Sigmoid colon (tissue), 7 donors: ENCODE results near the gene LNX2. TPM values are rescaled to one million over a fixed set of nuclear protein-coding genes. Genes with fewer than 3 reads are reported as not detected.

Experiments
- DNase-seq: peaks from one replicate; pipeline ENCODE4 v3.0.0-alpha.2; 2019
- H3K27ac ChIP-seq, 4 donors: fragments of 200-600 bp; sonication (generic); one replicate each; pipeline ENCODE4 v1.5.1; 2016 to 2019; ENCODE audit warnings: mild to moderate bottlenecking in 1 of 4
- H3K27me3 ChIP-seq, 3 donors: fragments of 200-600 bp; sonication (generic); one replicate each; pipeline ENCODE4 v1.5.1; 2019; ENCODE audit warnings: mild to moderate bottlenecking in 1 of 3
- H3K36me3 ChIP-seq, 4 donors: fragments of 200-600 bp; sonication (generic); one replicate each; pipeline ENCODE4 v1.5.1; 2016 to 2019
- H3K4me1 ChIP-seq, 4 donors: fragments of 200-600 bp; sonication (generic); one replicate each; pipeline ENCODE4 v1.5.1; 2017 to 2019
- H3K4me3 ChIP-seq, 4 donors: fragments of 200-600 bp; sonication (generic); one replicate each; pipeline ENCODE4 v1.5.1; 2017 to 2019; ENCODE audit warnings: mild to moderate bottlenecking in 2 of 4, moderate library complexity in 1 of 4
- H3K9me3 ChIP-seq, 4 donors: fragments of 200-600 bp in 3 of 4; sonication (generic) in 3 of 4; one replicate each; pipeline versions ENCODE4 v1.5.1 to v1.6.1; 2013 to 2019
- CTCF ChIP-seq, 4 experiments: fragments of 450-650 bp in 3 of 4; fragments of 200-600 bp in 1 of 4; IDR thresholded peaks; one replicate each; pipeline ENCODE4 v1.5.1; 2016 to 2019; ENCODE audit warnings: antibody characterized with exemption in 4 of 4, mild to moderate bottlenecking in 3 of 4, moderate library complexity in 2 of 4
- EP300 ChIP-seq, 4 donors: sonication (generic); formaldehyde crosslinking; IDR thresholded peaks; one replicate each; pipeline ENCODE4 v1.6.1; 2017; ENCODE audit warnings: antibody characterized with exemption in 4 of 4
- POLR2A ChIP-seq, 2 donors: fragments of 450-650 bp; IDR thresholded peaks; one replicate each; pipeline ENCODE4 v1.6.1; 2016; ENCODE audit warnings: antibody characterized with exemption in 2 of 2, mild to moderate bottlenecking in 2 of 2, moderate library complexity in 2 of 2
- POLR2AphosphoS5 ChIP-seq, 4 donors: sonication (generic); formaldehyde crosslinking; IDR thresholded peaks; one replicate each; pipeline ENCODE4 v1.6.1; 2017; ENCODE audit warnings: antibody characterized with exemption in 4 of 4
- WGBS, 2 donors: extraction: QIAGEN DNeasy Blood & Tissue Kit; methylation state at CpG; one replicate each; pipeline ENCODE4 v1.1.7; 2013; 5-methylcytosine and 5-hydroxymethylcytosine counted together
- intact Hi-C: fragments of 100-400 bp; cut with DNase I; formaldehyde crosslinking; loops from one replicate; pipeline ENCODE4 v1.15.1; 2023
- polyA plus RNA-seq, 3 donors: library from polyadenylated mRNA; stranded (reverse); fragments of 200-250 nt; gene quantifications; one replicate each; pipeline ENCODE4 v1.2.3, GENCODE V29; 2013
- total RNA-seq, 4 donors: library from RNA; depleted of rRNA; stranded (reverse); fragments of >200 nt; gene quantifications; one replicate each; pipeline ENCODE4 v1.1.0, GENCODE V29; 2016
- donor health status: healthy with polysubstance abuse.
- donor health status: Bipolar disorder and iron deficiency.
- donor health status: healthy.

LNX2 gene
- total and polyA plus RNA-seq, 7 donors: 7.7 to 22.2 (median 10.9) TPM

GRCh38 chr13:27622881-27623280, 2.6 kb upstream of the LNX2 start:
- Histone ChIP-seq H3K27ac (no peak overlapping the region), H3K27me3 (no peaks in the 10 kb centered on the region), H3K4me3 (peak overlapping the region in 1 of 4 donors; percentile 90), H3K9me3 (no peaks in the 10 kb centered on the region), H3K36me3 (peaks cover 0 to 8% (median 0%) of the 10 kb centered on the region in 4 donors), H3K4me1 (peaks cover 0 to 35% (median 27%) of the 10 kb centered on the region in 4 donors)
- TF ChIP-seq POLR2A (IDR thresholded peaks at IDR 0.05): no peak
- TF ChIP-seq EP300 (IDR thresholded peaks at IDR 0.05): no peak
- TF ChIP-seq CTCF (IDR thresholded peaks at IDR 0.05): no peak
- no peak for TF ChIP-seq POLR2AphosphoS5 (IDR thresholded peaks at IDR 0.05)
- DNase-seq: no peak
- 61 to 86% methylated on average over 7 of the region's 7 CpGs for WGBS, 2 donors
- intact Hi-C loops: loop anchor here (5.0 to 10.0 kb wide), 4 partner anchors 171 to 512 kb away; partner anchors contain the start of genes GTF3A, MTIF3, PAN3 and RPL21

- no peak for DNase-seq
- peak overlapping the region; percentile 91 to 98 (median 96) for H3K27ac ChIP-seq
- TF ChIP-seq CTCF (IDR thresholded peaks at IDR 0.05) (peak in 1 of 4 experiments; percentile 11), EP300 (IDR thresholded peaks at IDR 0.05) (no peak)
- H3K9me3 ChIP-seq: no peaks in the 10 kb centered on the region
- intact Hi-C loops: loop anchor here (5.0 to 10.0 kb wide), 4 partner anchors 170 to 513 kb away; partner anchors contain the start of genes GTF3A, MTIF3, PAN3 and RPL21
- peaks cover 0 to 38% (median 27%) of the 10 kb centered on the region in 4 donors for H3K4me1 ChIP-seq
- H3K27me3 ChIP-seq: no peaks in the 10 kb centered on the region
- H3K36me3 ChIP-seq: peaks cover 0 to 8% (median 0%) of the 10 kb centered on the region in 4 donors
- H3K4me3 ChIP-seq: peak overlapping the region; percentile 85 to 95 (median 92)
- WGBS, 2 donors: 7 to 9% methylated on average over 13 of the region's 13 CpGs
Observed at GRCh38 chr13:27622102-27622820, 1.9 kb upstream of the LNX2 start.

GRCh38 chr13:27621366-27622101, 1.2 kb upstream of the LNX2 start, which contains the start of gene POLR1D:
POLR1D (plus strand) TSS chr13:27621892; CDS start chr13:27621984, 92 bp downstream.
- no peaks in the 10 kb centered on the region for H3K27me3 ChIP-seq
- H3K9me3 ChIP-seq: no peaks in the 10 kb centered on the region
- peaks cover 0 to 38% (median 27%) of the 10 kb centered on the region in 4 donors for H3K4me1 ChIP-seq
- peak within 1 kb of the TSS; percentile 85 to 95 (median 92) for H3K4me3 ChIP-seq
- peak within 1 kb of the TSS; percentile 91 to 98 (median 96) for H3K27ac ChIP-seq
- peak; percentile 86 for DNase-seq
- intact Hi-C loops: loop anchor here (5.0 to 10.0 kb wide), 4 partner anchors 169 to 513 kb away; partner anchors contain the start of genes GTF3A, MTIF3, PAN3 and RPL21
- H3K36me3 ChIP-seq: peaks cover 0 to 8% (median 0%) of the 10 kb centered on the region in 4 donors
- TF ChIP-seq CTCF (IDR thresholded peaks at IDR 0.05) (no peak), POLR2A (IDR thresholded peaks at IDR 0.05) (peak; percentile 36 to 62), POLR2AphosphoS5 (IDR thresholded peaks at IDR 0.05) (peak; percentile 79 to 94 (median 90)), EP300 (IDR thresholded peaks at IDR 0.05) (no peak)
- WGBS, 2 donors: 0% methylated on average over 71 of the region's 71 CpGs

- no peaks in the 10 kb centered on the region for H3K27me3 ChIP-seq
- 0% methylated on average over 8 of the region's 8 CpGs for WGBS, 2 donors
- peak overlapping the region; percentile 91 to 98 (median 96) for H3K27ac ChIP-seq
- H3K9me3 ChIP-seq: no peaks in the 10 kb centered on the region
- TF ChIP-seq EP300 (IDR thresholded peaks at IDR 0.05) (no peak), POLR2AphosphoS5 (IDR thresholded peaks at IDR 0.05) (peak in 1 of 4 donors; percentile 11)
- no peak for DNase-seq
- H3K36me3 ChIP-seq: peaks cover 0 to 8% (median 0%) of the 10 kb centered on the region in 4 donors
- H3K4me3 ChIP-seq: peak overlapping the region; percentile 85 to 95 (median 92)
- H3K4me1 ChIP-seq: peaks cover 0 to 38% (median 27%) of the 10 kb centered on the region in 4 donors
- intact Hi-C loops: loop anchor here (5.0 to 10.0 kb wide), 4 partner anchors 169 to 514 kb away; partner anchors contain the start of genes GTF3A, MTIF3, PAN3 and RPL21
Observed at GRCh38 chr13:27621116-27621365, 712 bp upstream of the LNX2 start.
